ENCODE results near the gene SRSF3. TPM values are rescaled to one million over a fixed set of nuclear protein-coding genes. Genes with fewer than 3 reads are reported as not detected.

The SRSF3 gene
- total RNA-seq, 1 experiment from 2014 or later, result 425 TPM

DNA sequence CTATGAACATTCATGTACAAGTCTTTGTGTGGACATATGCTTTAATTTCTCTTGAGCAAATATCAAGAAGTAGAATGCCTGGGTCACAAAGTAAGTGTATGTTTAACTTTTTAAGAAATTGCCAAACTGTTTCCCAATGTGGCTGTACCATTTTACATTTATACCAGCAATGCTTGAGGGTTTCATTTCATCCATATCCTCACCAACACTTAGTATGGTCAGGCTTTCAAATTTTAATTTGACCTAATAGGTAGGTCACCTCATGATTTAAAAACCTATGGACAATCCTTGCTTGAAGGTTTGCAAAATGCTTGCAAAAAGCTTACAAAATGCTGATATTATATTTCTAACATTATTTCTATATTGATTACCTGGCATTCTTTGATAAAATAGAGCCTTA is 19.5 kb upstream of the SRSF3 start:
- peaks cover 2% of the 10 kb centered on the region; the same call in 1 of the 2 replicates for H3K9me3 ChIP-seq
- Mint-ChIP-seq H3K9me3 (ENCODE audit: unreplicated experiment) (no peaks in the 10 kb centered on the region), H3K4me1 (ENCODE audit: low read depth, unreplicated experiment) (peaks cover 23% of the 10 kb centered on the region), H3K4me3 (ENCODE audit: unreplicated experiment) (no peak overlapping the region), H3K27ac (ENCODE audit: unreplicated experiment) (no peak overlapping the region), H3K27me3 (ENCODE audit: insufficient read depth, unreplicated experiment) (no peaks in the 10 kb centered on the region), H3K36me3 (ENCODE audit: insufficient read depth, unreplicated experiment) (peaks cover 14% of the 10 kb centered on the region)
- H3K27me3 ChIP-seq (replicated peaks; ENCODE audit: control insufficient read depth, insufficient read depth, low read length), result no peaks in the 10 kb centered on the region
- no peak for TF ChIP-seq CTCF (IDR thresholded peaks at IDR 0.05; ENCODE audit: insufficient read depth in 1 of 2, low read depth in 1 of 2, low read length in 1 of 2, severe bottlenecking in 1 of 2, unreplicated experiment in 1 of 2)
- no TSS peak for BruUV-seq (replicated peaks)
- H3K4me3 ChIP-seq (ENCODE audit: low read depth, low read length), result no peak overlapping the region
- no peak for DNase-seq
- peaks cover 34% of the 10 kb centered on the region for H3K4me1 ChIP-seq
- H3K36me3 ChIP-seq (ENCODE audit: control insufficient read depth, insufficient read depth, low read length), result no peaks in the 10 kb centered on the region
- ChIA-PET CTCF (no interaction called here), POLR2A (interaction anchor here (0.6 kb wide), 1 partner anchor 35 kb away, joined by 4 read pairs; no protein-coding TSS in a partner anchor)
- intact Hi-C loops (cut with micrococcal nuclease; ENCODE audit: unreplicated experiment), result no loop called here

DNA sequence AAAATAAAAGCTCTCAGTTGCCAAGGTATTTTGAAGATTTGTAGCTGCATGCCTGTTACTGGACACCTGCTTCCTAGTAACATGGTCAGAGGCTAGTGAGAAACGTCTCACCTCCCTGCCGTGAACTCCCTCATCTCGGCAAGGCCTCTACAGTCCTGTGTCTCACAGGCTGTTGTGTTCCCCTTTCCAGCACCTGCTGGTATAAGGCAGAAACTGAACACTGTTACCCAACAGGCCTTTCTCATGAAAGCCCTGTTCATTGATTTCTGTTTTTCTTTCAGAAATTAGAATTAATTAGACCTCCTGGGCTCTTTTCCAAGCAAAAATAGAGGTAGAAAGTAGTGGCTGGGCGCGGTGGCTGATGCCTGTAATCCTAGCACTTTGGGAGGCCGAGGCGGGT is 17.6 kb upstream of the SRSF3 start:
- H3K36me3 Mint-ChIP-seq (ENCODE audit: insufficient read depth, unreplicated experiment), result peaks cover 14% of the 10 kb centered on the region
- H3K27me3 Mint-ChIP-seq (ENCODE audit: insufficient read depth, unreplicated experiment), result no peaks in the 10 kb centered on the region
- peaks cover 23% of the 10 kb centered on the region for H3K4me1 Mint-ChIP-seq (ENCODE audit: low read depth, unreplicated experiment)
- Histone ChIP-seq H3K36me3 (ENCODE audit: control insufficient read depth, insufficient read depth, low read length) (no peaks in the 10 kb centered on the region), H3K4me1 (peaks cover 38% of the 10 kb centered on the region), H3K27me3 (replicated peaks; ENCODE audit: control insufficient read depth, insufficient read depth, low read length) (no peaks in the 10 kb centered on the region), H3K9me3 (peaks cover 2% of the 10 kb centered on the region; the same call in 1 of the 2 replicates), H3K4me3 (ENCODE audit: low read depth, low read length) (no peak overlapping the region)
- intact Hi-C loops (cut with micrococcal nuclease; ENCODE audit: unreplicated experiment), result no loop called here
- no TSS peak for BruUV-seq (replicated peaks)
- no peak for TF ChIP-seq CTCF (IDR thresholded peaks at IDR 0.05; ENCODE audit: insufficient read depth in 1 of 2, low read depth in 1 of 2, low read length in 1 of 2, severe bottlenecking in 1 of 2, unreplicated experiment in 1 of 2)
- no peak for DNase-seq
- peak overlapping the region; percentile 34 for H3K4me3 Mint-ChIP-seq (ENCODE audit: unreplicated experiment)
- no peaks in the 10 kb centered on the region for H3K9me3 Mint-ChIP-seq (ENCODE audit: unreplicated experiment)
- CTCF ChIA-PET, result no interaction called here
- H3K27ac Mint-ChIP-seq (ENCODE audit: unreplicated experiment), result peak overlapping the region; percentile 89
- POLR2A ChIA-PET, result interaction anchor here (0.6 to 1.1 kb wide), 2 partner anchors 67 to 153 kb away, joined by 3 read pairs; no protein-coding TSS in a partner anchor

DNA sequence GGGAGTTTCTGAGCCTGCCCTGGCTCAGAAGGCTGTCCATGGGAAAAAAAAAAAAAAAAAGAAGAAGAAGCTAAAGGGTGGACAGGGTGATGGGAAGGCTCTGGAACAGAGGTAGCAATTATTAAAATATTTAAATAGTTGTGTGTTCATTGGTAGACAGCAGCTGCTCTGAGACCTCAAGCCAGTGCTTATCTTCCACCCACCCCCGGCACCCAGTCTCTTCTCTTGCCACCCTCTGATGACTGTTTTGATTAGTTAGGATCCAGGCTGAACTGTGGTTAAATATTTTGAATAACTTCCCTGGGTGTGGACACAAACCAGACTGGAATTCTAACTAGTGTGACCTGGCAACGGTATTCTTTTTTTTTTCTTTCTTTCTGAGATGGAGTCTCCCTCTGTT is 16.9 kb upstream of the SRSF3 start:
- H3K27ac Mint-ChIP-seq (ENCODE audit: unreplicated experiment), result peak overlapping the region; percentile 89
- H3K4me1 Mint-ChIP-seq (ENCODE audit: low read depth, unreplicated experiment), result peaks cover 23% of the 10 kb centered on the region
- no peaks in the 10 kb centered on the region for H3K27me3 Mint-ChIP-seq (ENCODE audit: insufficient read depth, unreplicated experiment)
- TF ChIP-seq CTCF (IDR thresholded peaks at IDR 0.05; ENCODE audit: insufficient read depth in 1 of 2, low read depth in 1 of 2, low read length in 1 of 2, severe bottlenecking in 1 of 2, unreplicated experiment in 1 of 2), result no peak
- BruUV-seq (replicated peaks), result no TSS peak
- H3K9me3 Mint-ChIP-seq (ENCODE audit: unreplicated experiment), result no peaks in the 10 kb centered on the region
- POLR2A ChIA-PET, result interaction anchor here (0.5 to 1.1 kb wide), 4 partner anchors 21 to 264 kb away, joined by 3 to 7 read pairs (median 4); no protein-coding TSS in a partner anchor
- peaks cover 33% of the 10 kb centered on the region for H3K4me1 ChIP-seq
- CTCF ChIA-PET, result interaction anchor here (0.7 kb wide), 4 partner anchors 35 to 197 kb away, joined by 3 to 5 read pairs (median 4); no protein-coding TSS in a partner anchor
- no peaks in the 10 kb centered on the region for H3K27me3 ChIP-seq (replicated peaks; ENCODE audit: control insufficient read depth, insufficient read depth, low read length)
- no peaks in the 10 kb centered on the region for H3K36me3 ChIP-seq (ENCODE audit: control insufficient read depth, insufficient read depth, low read length)
- H3K4me3 Mint-ChIP-seq (ENCODE audit: unreplicated experiment), result peak overlapping the region; percentile 34
- intact Hi-C loops (cut with micrococcal nuclease; ENCODE audit: unreplicated experiment), result loop anchor here (1.0 kb wide), 1 partner anchor 17 kb away; the partner anchor contains the start of gene SRSF3
- no peak overlapping the region for H3K4me3 ChIP-seq (ENCODE audit: low read depth, low read length)
- DNase-seq, result peak; percentile 74 to 81
- H3K36me3 Mint-ChIP-seq (ENCODE audit: insufficient read depth, unreplicated experiment), result peaks cover 14% of the 10 kb centered on the region
- H3K9me3 ChIP-seq, result peaks cover 2% of the 10 kb centered on the region; the same call in 1 of the 2 replicates
